Osteoblast (primary cell): Measurements from ENCODE around the gene KCND3. TPM values are rescaled to one million over a fixed set of nuclear protein-coding genes. Genes with fewer than 3 reads are reported as not detected.

Experiments used
- DNase-seq: peaks from one replicate; pipeline ENCODE4 v3.0.0; 2011; ENCODE audit warnings: low spot score, mixed read lengths; ENCODE audit not compliant: insufficient read length; ENCODE audit errors: missing footprints
- H2AFZ ChIP-seq: 2 replicates; pipeline ENCODE4 v1.6.0; 2011; ENCODE audit warnings: mild to moderate bottlenecking, low read length
- H3K27ac ChIP-seq: 2 replicates; pipeline ENCODE4 v1.5.1; 2011; ENCODE audit warnings: mild to moderate bottlenecking, low read depth, low read length, moderate library complexity
- H3K27me3 ChIP-seq: 2 replicates; pipeline ENCODE4 v1.6.0; 2012; ENCODE audit warnings: mild to moderate bottlenecking, control low read depth, inconsistent platforms, low read length, moderate library complexity; ENCODE audit not compliant: insufficient read depth
- H3K36me3 ChIP-seq: 2 replicates; pipeline ENCODE4 v1.5.1; 2011; ENCODE audit warnings: mild to moderate bottlenecking, low read length, control low read depth, moderate library complexity; ENCODE audit not compliant: insufficient read depth
- H3K4me1 ChIP-seq: 2 replicates; pipeline ENCODE4 v1.5.1; 2011; ENCODE audit warnings: mild to moderate bottlenecking, low read length, control low read depth, moderate library complexity; ENCODE audit not compliant: insufficient read depth
- H3K4me2 ChIP-seq: 2 replicates; pipeline ENCODE4 v1.6.0; 2011; ENCODE audit warnings: mild to moderate bottlenecking, low read length; ENCODE audit not compliant: insufficient read depth
- H3K4me3 ChIP-seq: fragments of 200-600 bp; sonication (generic); 3 replicates; pipeline ENCODE4 v1.5.1; 2012; ENCODE audit warnings: mild to moderate bottlenecking, low read length, inconsistent platforms; ENCODE audit not compliant: insufficient read depth
- H3K79me2 ChIP-seq: 2 replicates; pipeline ENCODE4 v1.6.0; 2012; ENCODE audit warnings: mild to moderate bottlenecking, low read length, control low read depth, inconsistent platforms; ENCODE audit not compliant: insufficient read depth
- H3K9me3 ChIP-seq: 2 replicates; pipeline ENCODE4 v1.5.1; 2011; ENCODE audit warnings: low read depth, low read length, control low read depth
- H4K20me1 ChIP-seq: 2 replicates; pipeline ENCODE4 v1.6.0; 2012; ENCODE audit warnings: mild to moderate bottlenecking, low read length, control low read depth; ENCODE audit not compliant: insufficient read depth
- total RNA-seq: library from RNA; depleted of rRNA; stranded (reverse); fragments of >200 nt; gene quantifications from 2 replicates; pipeline ENCODE4 v1.2.3, GENCODE V29; 2012
- TF ChIP-seq, protein P1 (sequence below): IDR thresholded peaks from 2 replicates; pipeline ENCODE4 v1.5.1; 2011; ENCODE audit warnings: mild to moderate bottlenecking, low read depth, low read length, moderate library complexity; ENCODE audit errors: extremely low read depth

The KCND3 gene
- total RNA-seq, 1 donor = 3.6 TPM

DNA sequence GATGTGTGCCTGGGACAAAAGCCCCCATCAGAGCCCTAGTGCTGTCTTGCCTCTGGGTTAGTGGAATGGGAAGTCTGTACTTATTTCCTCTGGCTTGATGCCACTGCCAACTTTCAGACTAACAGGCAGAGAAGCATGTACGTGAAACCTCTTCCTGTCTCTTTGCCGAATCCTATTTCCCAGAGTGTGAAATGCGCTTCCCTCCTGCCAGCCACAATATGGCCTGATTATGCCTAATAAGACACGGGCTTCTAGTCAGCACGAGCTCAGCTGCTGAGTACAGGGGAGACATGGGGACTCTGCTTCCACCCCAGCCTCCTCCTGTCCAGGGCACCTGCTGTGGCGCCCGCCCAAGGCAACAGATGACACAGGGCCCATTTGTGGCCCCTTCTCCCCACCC is 111.4 kb downstream of the KCND3 start:
- Histone ChIP-seq H3K4me3 (no peak overlapping the region), H4K20me1 (no peaks in the 10 kb centered on the region), H2AFZ (no peak overlapping the region), H3K79me2 (no peaks in the 10 kb centered on the region), H3K36me3 (no peaks in the 10 kb centered on the region), H3K9me3 (no peaks in the 10 kb centered on the region), H3K4me2 (no peak overlapping the region), H3K27me3 (peaks cover 10% of the 10 kb centered on the region), H3K4me1 (no peaks in the 10 kb centered on the region), H3K27ac (no peak overlapping the region)
- DNase-seq = no peak
- TF ChIP-seq, protein P1, sequence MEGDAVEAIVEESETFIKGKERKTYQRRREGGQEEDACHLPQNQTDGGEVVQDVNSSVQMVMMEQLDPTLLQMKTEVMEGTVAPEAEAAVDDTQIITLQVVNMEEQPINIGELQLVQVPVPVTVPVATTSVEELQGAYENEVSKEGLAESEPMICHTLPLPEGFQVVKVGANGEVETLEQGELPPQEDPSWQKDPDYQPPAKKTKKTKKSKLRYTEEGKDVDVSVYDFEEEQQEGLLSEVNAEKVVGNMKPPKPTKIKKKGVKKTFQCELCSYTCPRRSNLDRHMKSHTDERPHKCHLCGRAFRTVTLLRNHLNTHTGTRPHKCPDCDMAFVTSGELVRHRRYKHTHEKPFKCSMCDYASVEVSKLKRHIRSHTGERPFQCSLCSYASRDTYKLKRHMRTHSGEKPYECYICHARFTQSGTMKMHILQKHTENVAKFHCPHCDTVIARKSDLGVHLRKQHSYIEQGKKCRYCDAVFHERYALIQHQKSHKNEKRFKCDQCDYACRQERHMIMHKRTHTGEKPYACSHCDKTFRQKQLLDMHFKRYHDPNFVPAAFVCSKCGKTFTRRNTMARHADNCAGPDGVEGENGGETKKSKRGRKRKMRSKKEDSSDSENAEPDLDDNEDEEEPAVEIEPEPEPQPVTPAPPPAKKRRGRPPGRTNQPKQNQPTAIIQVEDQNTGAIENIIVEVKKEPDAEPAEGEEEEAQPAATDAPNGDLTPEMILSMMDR = no peak

- Histone ChIP-seq H3K79me2 (no peaks in the 10 kb centered on the region), H3K4me2 (no peak overlapping the region), H3K9me3 (no peaks in the 10 kb centered on the region), H3K4me1 (no peaks in the 10 kb centered on the region), H4K20me1 (no peaks in the 10 kb centered on the region), H3K4me3 (no peak overlapping the region), H2AFZ (no peak overlapping the region), H3K27me3 (peaks cover 14% of the 10 kb centered on the region), H3K27ac (no peak overlapping the region), H3K36me3 (no peaks in the 10 kb centered on the region)
- TF ChIP-seq, protein P1 = no peak
- no peak for DNase-seq
Observed at GRCh38 chr1:111876631-111877030, 112.8 kb downstream of the KCND3 start.

- TF ChIP-seq, protein P1 = no peak
- DNase-seq = no peak
- Histone ChIP-seq H3K36me3 (no peaks in the 10 kb centered on the region), H3K4me3 (no peak overlapping the region), H2AFZ (no peak overlapping the region), H3K79me2 (no peaks in the 10 kb centered on the region), H3K4me1 (no peaks in the 10 kb centered on the region), H3K4me2 (no peak overlapping the region), H3K9me3 (no peaks in the 10 kb centered on the region), H3K27ac (no peak overlapping the region), H4K20me1 (no peaks in the 10 kb centered on the region), H3K27me3 (peaks cover 15% of the 10 kb centered on the region)
Observed at GRCh38 chr1:111875640-111876039, 113.8 kb downstream of the KCND3 start.

DNA sequence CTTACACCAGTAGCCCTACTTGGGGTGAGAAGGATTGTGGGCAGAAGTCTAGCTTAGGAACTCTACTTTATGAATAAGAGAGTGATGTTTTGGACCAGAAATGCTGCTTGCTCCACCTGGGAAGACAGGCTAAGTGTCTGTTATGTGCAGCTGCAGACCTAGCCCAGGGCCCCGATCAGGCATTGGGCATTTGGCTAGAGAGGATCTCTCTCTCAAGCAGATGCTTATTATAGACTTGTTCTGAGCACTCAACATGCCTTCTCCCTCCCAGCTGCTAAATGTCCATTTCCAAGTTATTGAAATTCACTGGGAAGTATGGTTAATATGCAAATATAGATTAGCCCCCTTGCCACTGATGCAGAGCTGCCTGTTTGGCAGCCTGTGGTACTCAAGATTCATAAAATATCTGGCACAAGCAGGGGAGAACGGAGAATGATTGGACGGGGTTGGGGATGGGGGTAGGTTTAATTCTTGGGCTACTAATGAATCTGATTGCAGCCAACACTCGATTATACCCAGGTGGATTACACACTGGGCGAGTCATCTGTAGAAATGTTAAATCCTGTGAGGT is 115.9 kb downstream of the KCND3 start:
- Histone ChIP-seq H3K27me3 (peaks cover 9% of the 10 kb centered on the region), H3K4me1 (no peaks in the 10 kb centered on the region), H2AFZ (no peak overlapping the region), H3K27ac (no peak overlapping the region), H3K4me2 (no peak overlapping the region), H3K4me3 (no peak overlapping the region), H3K36me3 (no peaks in the 10 kb centered on the region), H3K79me2 (no peaks in the 10 kb centered on the region), H4K20me1 (no peaks in the 10 kb centered on the region), H3K9me3 (no peaks in the 10 kb centered on the region)
- TF ChIP-seq, protein P1 = no peak
- DNase-seq = no peak
